ENCODE results near the gene CCDC116. TPM values are rescaled to one million over a fixed set of nuclear protein-coding genes. Genes with fewer than 3 reads are reported as not detected.

The CCDC116 gene
- polyA plus RNA-seq, 1 experiment, result 0.06 TPM

DNA sequence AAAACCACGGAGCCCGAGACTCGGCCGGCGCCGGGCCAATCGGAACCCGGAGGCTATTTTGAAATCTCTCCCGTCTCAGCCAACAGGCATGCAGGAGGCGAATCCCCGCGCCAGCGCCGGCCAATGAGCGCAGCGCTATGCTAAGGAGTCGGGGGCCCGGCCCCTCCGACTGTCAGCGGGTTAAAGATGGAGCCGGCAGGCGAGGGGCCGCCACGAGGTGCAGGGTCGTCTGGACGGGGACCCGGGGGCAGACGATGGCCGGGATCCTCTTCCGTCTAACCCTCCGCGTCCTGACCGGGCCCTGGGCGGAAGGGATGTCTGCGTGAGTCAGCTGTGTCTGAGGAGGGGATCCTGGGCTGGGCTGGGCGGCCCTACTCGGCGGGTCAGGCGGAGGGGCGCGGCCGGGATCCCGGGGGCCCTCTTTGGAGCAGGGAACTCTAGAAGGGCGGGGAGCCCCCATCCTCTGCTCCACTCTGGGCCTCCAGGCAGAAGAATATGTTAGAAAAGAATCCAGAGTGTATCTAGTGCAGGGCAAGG is 19.5 kb downstream of the CCDC116 start:
- DNase-seq (ENCODE audit: low read depth, low spot score), result peak; percentile 56
- H3K27me3 ChIP-seq (ENCODE audit: control insufficient read depth, insufficient read depth, low read length), result no peaks in the 10 kb centered on the region
- TF ChIP-seq, protein P1, sequence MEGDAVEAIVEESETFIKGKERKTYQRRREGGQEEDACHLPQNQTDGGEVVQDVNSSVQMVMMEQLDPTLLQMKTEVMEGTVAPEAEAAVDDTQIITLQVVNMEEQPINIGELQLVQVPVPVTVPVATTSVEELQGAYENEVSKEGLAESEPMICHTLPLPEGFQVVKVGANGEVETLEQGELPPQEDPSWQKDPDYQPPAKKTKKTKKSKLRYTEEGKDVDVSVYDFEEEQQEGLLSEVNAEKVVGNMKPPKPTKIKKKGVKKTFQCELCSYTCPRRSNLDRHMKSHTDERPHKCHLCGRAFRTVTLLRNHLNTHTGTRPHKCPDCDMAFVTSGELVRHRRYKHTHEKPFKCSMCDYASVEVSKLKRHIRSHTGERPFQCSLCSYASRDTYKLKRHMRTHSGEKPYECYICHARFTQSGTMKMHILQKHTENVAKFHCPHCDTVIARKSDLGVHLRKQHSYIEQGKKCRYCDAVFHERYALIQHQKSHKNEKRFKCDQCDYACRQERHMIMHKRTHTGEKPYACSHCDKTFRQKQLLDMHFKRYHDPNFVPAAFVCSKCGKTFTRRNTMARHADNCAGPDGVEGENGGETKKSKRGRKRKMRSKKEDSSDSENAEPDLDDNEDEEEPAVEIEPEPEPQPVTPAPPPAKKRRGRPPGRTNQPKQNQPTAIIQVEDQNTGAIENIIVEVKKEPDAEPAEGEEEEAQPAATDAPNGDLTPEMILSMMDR (IDR thresholded peaks at IDR 0.05; ENCODE audit: low read depth, low read length), result no peak
- H3K27ac ChIP-seq (ENCODE audit: low read depth, low read length), result peak overlapping the region; percentile 47
- peak overlapping the region; percentile 91 for H3K4me3 ChIP-seq (ENCODE audit: low read depth, low read length)
- ChIA-PET POLR2A (no interaction called here), CTCF (interaction anchor here (1.1 kb wide), 1 partner anchor 9 kb away, joined by 3 read pairs; no protein-coding TSS in a partner anchor)
- no peaks in the 10 kb centered on the region; the same call in 1 of the 2 replicates for H3K9me3 ChIP-seq (ENCODE audit: control insufficient read depth, insufficient read depth, low read length)

DNA sequence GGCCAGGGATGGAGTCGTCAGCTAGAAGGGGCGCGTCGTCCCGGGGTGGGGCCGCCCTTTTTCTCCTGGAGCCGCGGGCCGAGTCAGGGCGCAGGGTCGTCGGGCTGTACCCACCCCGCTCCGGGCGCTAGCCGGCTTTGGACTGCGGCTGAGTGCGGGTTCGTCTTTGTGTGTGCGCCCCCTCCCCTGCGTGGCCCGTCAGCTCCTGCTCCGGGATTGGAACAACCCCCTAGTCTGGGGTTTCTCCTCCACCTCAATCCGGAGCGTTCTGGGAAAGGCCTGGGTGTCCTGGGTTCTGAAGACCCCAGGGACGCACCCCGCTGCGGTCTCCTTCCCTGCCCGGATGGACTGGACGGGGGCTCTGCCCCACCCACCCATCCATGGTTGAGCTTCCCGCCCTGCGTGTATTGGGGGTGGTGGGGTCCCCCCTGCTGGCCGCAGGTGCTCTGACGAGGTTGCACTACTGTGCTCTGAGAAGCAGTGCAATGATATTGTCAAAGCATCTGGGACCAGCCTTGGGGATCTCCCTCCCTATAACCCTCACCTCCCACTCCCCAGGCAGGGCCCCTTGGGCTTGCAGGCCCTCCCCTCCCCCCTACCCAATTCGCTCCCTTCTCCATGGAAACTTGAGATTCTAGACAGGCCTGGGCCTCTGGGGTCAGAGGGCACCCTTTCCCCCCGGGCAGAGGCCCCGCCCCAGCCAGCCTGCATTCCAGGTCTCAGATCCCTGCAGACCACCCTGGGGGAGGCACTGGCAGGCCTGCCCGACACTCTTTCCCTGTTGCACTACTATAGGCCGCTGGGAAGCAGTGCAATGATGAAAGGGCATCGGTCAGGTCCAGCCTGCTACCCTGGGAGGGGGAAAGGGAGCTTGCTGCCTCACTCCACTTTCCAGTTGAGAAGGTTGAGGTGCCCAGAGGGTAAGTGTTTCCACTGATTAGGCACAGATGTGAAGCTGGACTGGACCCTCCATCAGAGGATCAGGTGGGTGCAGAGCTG is 20.3 kb downstream of the CCDC116 start:
- no peaks in the 10 kb centered on the region; the same call in 1 of the 2 replicates for H3K9me3 ChIP-seq (ENCODE audit: control insufficient read depth, insufficient read depth, low read length)
- peak overlapping the region; percentile 91 for H3K4me3 ChIP-seq (ENCODE audit: low read depth, low read length)
- TF ChIP-seq, protein P1 (IDR thresholded peaks at IDR 0.05; ENCODE audit: low read depth, low read length), result no peak
- no peaks in the 10 kb centered on the region for H3K27me3 ChIP-seq (ENCODE audit: control insufficient read depth, insufficient read depth, low read length)
- CTCF ChIA-PET, result interaction anchor here (0.6 to 1.3 kb wide), 4 partner anchors 10 to 24 kb away, joined by 3 to 10 read pairs (median 3); partner anchors contain the start of gene YDJC
- H3K27ac ChIP-seq (ENCODE audit: low read depth, low read length), result no peak overlapping the region
- POLR2A ChIA-PET, result no interaction called here
- no peak for DNase-seq (ENCODE audit: low read depth, low spot score)

DNA sequence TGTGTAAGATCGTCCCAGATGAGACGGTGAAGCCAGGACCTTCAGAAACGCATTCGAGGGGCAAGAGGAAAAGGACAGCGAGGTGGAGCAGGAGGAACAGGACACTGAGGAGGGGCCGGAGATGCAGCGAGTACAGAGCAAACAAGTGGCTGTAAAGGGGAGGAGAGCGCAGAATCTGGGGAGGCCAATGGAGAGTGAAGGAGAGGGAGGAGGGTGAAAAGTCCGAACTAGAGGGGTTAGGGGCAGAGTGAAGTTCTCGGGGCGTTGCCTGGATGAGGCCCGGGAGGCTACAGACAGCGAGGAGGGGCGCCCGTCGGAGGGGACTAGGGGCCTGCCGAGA is 24.4 kb downstream of the CCDC116 start:
- Histone ChIP-seq H3K27me3 (ENCODE audit: control insufficient read depth, insufficient read depth, low read length) (peaks cover 2% of the 10 kb centered on the region), H3K4me3 (ENCODE audit: low read depth, low read length) (peak overlapping the region; percentile 60), H3K9me3 (ENCODE audit: control insufficient read depth, insufficient read depth, low read length) (no peaks in the 10 kb centered on the region; the same call in 1 of the 2 replicates), H3K27ac (ENCODE audit: low read depth, low read length) (no peak overlapping the region)
- CTCF ChIA-PET, result interaction anchor here (1.3 kb wide), 1 partner anchor 10 kb away, joined by 8 read pairs; no protein-coding TSS in a partner anchor
- TF ChIP-seq, protein P1 (IDR thresholded peaks at IDR 0.05; ENCODE audit: low read depth, low read length), result no peak
- POLR2A ChIA-PET, result no interaction called here
- no peak for DNase-seq (ENCODE audit: low read depth, low spot score)

DNA sequence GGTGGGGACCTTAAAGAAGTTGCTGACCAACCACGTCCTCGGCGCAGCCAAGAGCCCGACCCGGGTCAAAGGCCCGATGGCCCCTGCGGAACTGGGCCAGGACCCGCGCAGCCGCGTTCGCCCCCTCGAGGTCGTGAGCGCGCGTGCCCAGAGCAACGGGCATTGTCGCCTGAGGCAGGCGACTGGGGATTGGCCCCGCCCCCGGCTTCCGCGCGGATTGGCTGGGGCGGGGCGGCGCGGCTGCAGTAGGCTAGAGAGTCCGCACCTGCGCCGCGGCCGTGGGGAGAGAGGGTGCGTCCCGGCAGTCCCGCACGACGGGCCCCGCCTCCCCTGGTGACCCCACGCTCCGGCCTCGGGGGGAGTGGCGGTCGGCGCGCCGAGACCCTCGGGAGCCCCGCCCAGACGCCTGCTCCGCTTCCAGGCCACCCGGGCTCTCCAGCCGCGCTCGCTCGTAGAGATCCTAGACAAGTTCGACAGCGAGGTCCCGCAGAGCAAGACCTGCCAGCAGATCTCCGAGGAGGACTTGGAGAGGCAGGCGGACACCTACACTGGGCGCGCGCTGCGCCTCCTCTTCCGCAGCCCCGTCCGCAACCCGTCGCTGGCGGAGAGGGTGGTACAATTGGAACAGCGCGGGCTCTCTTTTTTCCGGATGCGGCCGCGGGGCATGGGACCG is 24.9 kb downstream of the CCDC116 start:
- H3K4me3 ChIP-seq (ENCODE audit: low read depth, low read length), result peak overlapping the region; percentile 60
- peaks cover 2% of the 10 kb centered on the region for H3K27me3 ChIP-seq (ENCODE audit: control insufficient read depth, insufficient read depth, low read length)
- H3K27ac ChIP-seq (ENCODE audit: low read depth, low read length), result no peak overlapping the region
- TF ChIP-seq, protein P1 (IDR thresholded peaks at IDR 0.05; ENCODE audit: low read depth, low read length), result no peak
- ChIA-PET POLR2A (interaction anchor here (0.9 to 1.1 kb wide), 2 partner anchors 9 to 11 kb away, joined by 3 to 4 read pairs; partner anchors contain the start of gene PPIL2), CTCF (interaction anchor here (1.3 kb wide), 1 partner anchor 11 kb away, joined by 8 read pairs; no protein-coding TSS in a partner anchor)
- H3K9me3 ChIP-seq (ENCODE audit: control insufficient read depth, insufficient read depth, low read length), result no peaks in the 10 kb centered on the region; the same call in 1 of the 2 replicates
- no peak for DNase-seq (ENCODE audit: low read depth, low spot score)
